Breast epithelium (tissue), 3 donors: Measurements from ENCODE around the gene SYNE1.

Source experiments
- POLR2AphosphoS5 ChIP-seq, 3 donors: sonication (generic); formaldehyde crosslinking; IDR thresholded peaks; one replicate each; pipeline ENCODE4 v1.6.1; 2017; ENCODE audit warnings: antibody characterized with exemption in 3 of 3
- TF ChIP-seq, protein P1 (sequence below), 3 donors: fragments of 450-650 bp; IDR thresholded peaks; one replicate each; pipeline ENCODE4 v1.5.1; 2016 to 2017; ENCODE audit warnings: antibody characterized with exemption in 3 of 3, mild to moderate bottlenecking in 3 of 3, moderate library complexity in 3 of 3

DNA sequence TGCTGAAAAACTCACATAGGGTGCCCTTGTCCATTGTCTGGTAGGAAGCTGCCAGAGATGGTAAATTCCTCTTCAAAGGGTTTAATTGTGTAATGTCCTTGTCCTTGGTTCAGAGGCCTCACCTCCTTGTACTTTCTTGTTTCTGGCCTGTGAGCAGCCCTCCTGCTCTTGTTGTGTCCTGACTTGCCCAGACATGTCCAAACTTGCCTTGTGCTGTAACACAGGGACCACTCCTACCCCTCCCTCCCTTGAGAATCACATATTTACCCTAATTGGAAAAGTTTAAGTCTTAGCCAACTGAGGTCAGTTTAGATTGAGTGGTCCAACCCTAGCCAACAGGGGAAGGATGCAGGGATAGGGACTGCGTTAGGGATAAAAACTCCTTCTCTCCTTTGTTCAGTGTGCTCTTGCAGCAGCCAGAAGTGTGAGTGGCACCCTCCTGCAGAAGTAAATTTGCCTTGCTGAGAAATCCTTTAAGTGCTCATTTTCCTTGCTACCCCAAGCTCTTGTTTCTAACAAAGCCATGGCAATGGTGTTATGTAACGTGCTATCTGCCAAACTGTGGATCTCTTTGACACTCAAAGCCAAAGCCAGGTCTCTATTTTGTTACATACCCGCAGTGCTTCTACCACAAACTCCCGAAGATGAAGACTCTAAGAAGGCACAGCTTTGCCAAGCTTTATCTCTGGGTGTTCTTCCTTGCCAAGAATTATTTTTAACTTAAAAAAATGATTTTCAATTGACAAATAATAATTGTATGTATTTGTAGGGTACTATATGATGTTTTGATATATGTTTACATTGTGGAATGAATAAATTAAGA, 415.1 kb downstream of the SYNE1 start:
- TF ChIP-seq, protein P1, sequence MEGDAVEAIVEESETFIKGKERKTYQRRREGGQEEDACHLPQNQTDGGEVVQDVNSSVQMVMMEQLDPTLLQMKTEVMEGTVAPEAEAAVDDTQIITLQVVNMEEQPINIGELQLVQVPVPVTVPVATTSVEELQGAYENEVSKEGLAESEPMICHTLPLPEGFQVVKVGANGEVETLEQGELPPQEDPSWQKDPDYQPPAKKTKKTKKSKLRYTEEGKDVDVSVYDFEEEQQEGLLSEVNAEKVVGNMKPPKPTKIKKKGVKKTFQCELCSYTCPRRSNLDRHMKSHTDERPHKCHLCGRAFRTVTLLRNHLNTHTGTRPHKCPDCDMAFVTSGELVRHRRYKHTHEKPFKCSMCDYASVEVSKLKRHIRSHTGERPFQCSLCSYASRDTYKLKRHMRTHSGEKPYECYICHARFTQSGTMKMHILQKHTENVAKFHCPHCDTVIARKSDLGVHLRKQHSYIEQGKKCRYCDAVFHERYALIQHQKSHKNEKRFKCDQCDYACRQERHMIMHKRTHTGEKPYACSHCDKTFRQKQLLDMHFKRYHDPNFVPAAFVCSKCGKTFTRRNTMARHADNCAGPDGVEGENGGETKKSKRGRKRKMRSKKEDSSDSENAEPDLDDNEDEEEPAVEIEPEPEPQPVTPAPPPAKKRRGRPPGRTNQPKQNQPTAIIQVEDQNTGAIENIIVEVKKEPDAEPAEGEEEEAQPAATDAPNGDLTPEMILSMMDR (IDR thresholded peaks at IDR 0.05): no peak
- TF ChIP-seq POLR2AphosphoS5 (IDR thresholded peaks at IDR 0.05): no peak
